Measurements from ENCODE around the gene RABEPK.

DNA sequence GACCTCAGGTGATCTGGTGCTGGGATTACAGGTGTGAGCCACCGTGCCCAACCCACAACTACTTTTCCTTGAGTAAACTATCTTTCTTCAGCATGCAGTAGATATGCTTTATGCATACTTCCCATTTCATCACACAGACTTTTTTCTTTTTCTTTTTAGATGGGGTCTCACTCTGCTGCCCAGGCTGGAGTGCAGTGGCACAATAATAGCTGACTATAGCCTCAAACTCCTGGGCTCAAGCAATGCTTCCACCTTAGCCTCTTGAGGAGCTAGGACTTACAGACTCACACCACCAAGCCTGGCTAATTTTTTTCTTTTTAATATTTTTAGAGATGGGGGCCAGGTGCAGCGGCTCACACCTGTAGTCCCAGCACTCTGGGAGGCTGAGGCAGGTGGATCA lies 33.6 kb upstream of the RABEPK start:
- TF ChIP-seq, protein P1, sequence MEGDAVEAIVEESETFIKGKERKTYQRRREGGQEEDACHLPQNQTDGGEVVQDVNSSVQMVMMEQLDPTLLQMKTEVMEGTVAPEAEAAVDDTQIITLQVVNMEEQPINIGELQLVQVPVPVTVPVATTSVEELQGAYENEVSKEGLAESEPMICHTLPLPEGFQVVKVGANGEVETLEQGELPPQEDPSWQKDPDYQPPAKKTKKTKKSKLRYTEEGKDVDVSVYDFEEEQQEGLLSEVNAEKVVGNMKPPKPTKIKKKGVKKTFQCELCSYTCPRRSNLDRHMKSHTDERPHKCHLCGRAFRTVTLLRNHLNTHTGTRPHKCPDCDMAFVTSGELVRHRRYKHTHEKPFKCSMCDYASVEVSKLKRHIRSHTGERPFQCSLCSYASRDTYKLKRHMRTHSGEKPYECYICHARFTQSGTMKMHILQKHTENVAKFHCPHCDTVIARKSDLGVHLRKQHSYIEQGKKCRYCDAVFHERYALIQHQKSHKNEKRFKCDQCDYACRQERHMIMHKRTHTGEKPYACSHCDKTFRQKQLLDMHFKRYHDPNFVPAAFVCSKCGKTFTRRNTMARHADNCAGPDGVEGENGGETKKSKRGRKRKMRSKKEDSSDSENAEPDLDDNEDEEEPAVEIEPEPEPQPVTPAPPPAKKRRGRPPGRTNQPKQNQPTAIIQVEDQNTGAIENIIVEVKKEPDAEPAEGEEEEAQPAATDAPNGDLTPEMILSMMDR (conservative IDR thresholded peaks at IDR 0.05; ENCODE audit: low read length): no peak
- TF ChIP-seq EZH2phosphoT487 (IDR thresholded peaks at IDR 0.05; ENCODE audit: borderline replicate concordance): no peak

Data from Loucy (cell line).